ENCODE results near the gene IGFL4.

The IGFL4 gene

GRCh38 chr19:45994456-45994997, 46.3 kb downstream of the IGFL4 start:
- DNase-seq (ENCODE audit: low read depth in 2 of 2), result no peak

- DNase-seq (ENCODE audit: low read depth in 2 of 2), result no peak
These were observed 50.6 kb downstream of the IGFL4 start for GRCh38 chr19:45990113-45990728.
